Colonic mucosa (tissue), 4 donors: ENCODE measurements around the gene RPL22L1. TPM values are rescaled to one million over a fixed set of nuclear protein-coding genes. Genes with fewer than 3 reads are reported as not detected.

Source experiments
- DNase-seq: peaks from one replicate; pipeline ENCODE4 v3.0.0-alpha.2; 2020
- H3K27ac ChIP-seq: fragments of 200-600 bp; one replicate; pipeline ENCODE4 v1.8.0; 2021
- H3K27me3 ChIP-seq: fragments of 200-600 bp; one replicate; pipeline ENCODE4 v1.8.0; 2021
- H3K36me3 ChIP-seq: fragments of 200-600 bp; one replicate; pipeline ENCODE4 v1.8.0; 2021
- H3K4me1 ChIP-seq: fragments of 200-600 bp; one replicate; pipeline ENCODE4 v1.8.0; 2021; ENCODE audit warnings: mild to moderate bottlenecking
- H3K4me3 ChIP-seq: fragments of 200-600 bp; one replicate; pipeline ENCODE4 v1.8.0; 2021
- H3K9ac ChIP-seq, 2 donors: one replicate each; pipeline ENCODE4 v1.7.0; 2013; ENCODE audit warnings: control low read depth in 2 of 2, low read depth in 2 of 2, low read length in 2 of 2
- H3K9me3 ChIP-seq: fragments of 200-600 bp; one replicate; pipeline ENCODE4 v1.8.0; 2021
- CTCF ChIP-seq: fragments of 200-600 bp; IDR thresholded peaks from one replicate; pipeline ENCODE4 v1.8.0; 2022; ENCODE audit warnings: antibody characterized with exemption, mild to moderate bottlenecking
- intact Hi-C: fragments of 100-400 bp; cut with DNase I; formaldehyde crosslinking; loops from one replicate; pipeline ENCODE4 v1.14.1; 2022
- total RNA-seq, 2 donors: library from RNA; stranded (reverse); fragmentation: NEBNext Ultra II Directional in 1 of 2; extraction: Animal tissue kit (Norgen Biotek cat#: 25700) in 1 of 2; gene quantifications; one replicate each; pipeline ENCODE4 v1.2.1, GENCODE V29; 2021
- donor health status: healthy.
- donor health status: DM: no; HTN: no; CAD: no.
- donor health status: DM: no; HTN: no; CAD: no.

Gene RPL22L1
- total RNA-seq, 2 donors from 2014 or later: 37.7 to 67.8 TPM

GRCh38 chr3:170816341-170816740 is 53.7 kb downstream of the RPL22L1 start:
- Histone ChIP-seq H3K4me1 (no peaks in the 10 kb centered on the region), H3K4me3 (no peak overlapping the region), H3K27me3 (no peaks in the 10 kb centered on the region), H3K27ac (no peak overlapping the region), H3K9ac (no peak overlapping the region), H3K36me3 (no peaks in the 10 kb centered on the region), H3K9me3 (no peaks in the 10 kb centered on the region)
- TF ChIP-seq CTCF: no peak
- DNase-seq: no peak
- intact Hi-C loops: loop anchor here (10.0 kb wide), 1 partner anchor 502 kb away; no protein-coding TSS in a partner anchor

- intact Hi-C loops: loop anchor here (10.0 kb wide), 1 partner anchor 501 kb away; no protein-coding TSS in a partner anchor
- Histone ChIP-seq H3K27ac (no peak overlapping the region), H3K36me3 (no peaks in the 10 kb centered on the region), H3K9ac (no peak overlapping the region), H3K27me3 (no peaks in the 10 kb centered on the region), H3K4me1 (no peaks in the 10 kb centered on the region), H3K9me3 (no peaks in the 10 kb centered on the region), H3K4me3 (no peak overlapping the region)
- DNase-seq: no peak
- no peak for TF ChIP-seq CTCF
Observed at GRCh38 chr3:170815936-170816335, 54.1 kb downstream of the RPL22L1 start.

- Histone ChIP-seq H3K27me3 (no peaks in the 10 kb centered on the region), H3K4me1 (no peaks in the 10 kb centered on the region), H3K27ac (no peak overlapping the region), H3K9me3 (no peaks in the 10 kb centered on the region), H3K4me3 (no peak overlapping the region), H3K9ac (no peak overlapping the region), H3K36me3 (no peaks in the 10 kb centered on the region)
- intact Hi-C loops: loop anchor here (10.0 kb wide), 1 partner anchor 501 kb away; no protein-coding TSS in a partner anchor
- TF ChIP-seq CTCF: no peak
- DNase-seq: peak; percentile 29
Observed at GRCh38 chr3:170815340-170815739, 54.7 kb downstream of the RPL22L1 start.

Other genes starting within 250 kb of the RPL22L1 start
- gene EIF5A2, start 38.4 kb upstream of the RPL22L1 start, total RNA-seq: 1 to 10 TPM; 6.1 to 9.6 TPM
- gene SLC2A2, start 156.5 kb upstream of the RPL22L1 start, total RNA-seq: under 1 TPM; 0.08 to 0.27 TPM